GM12872 (cell line): Measurements from ENCODE around the gene ACAP1.

Experiments
- TF ChIP-seq, protein P1 (sequence below): IDR thresholded peaks from 3 replicates; pipeline ENCODE4 v1.5.1; 2011; ENCODE audit warnings: low read depth, mild to moderate bottlenecking, low read length, moderate library complexity; ENCODE audit not compliant: insufficient read depth

ACAP1 gene

DNA sequence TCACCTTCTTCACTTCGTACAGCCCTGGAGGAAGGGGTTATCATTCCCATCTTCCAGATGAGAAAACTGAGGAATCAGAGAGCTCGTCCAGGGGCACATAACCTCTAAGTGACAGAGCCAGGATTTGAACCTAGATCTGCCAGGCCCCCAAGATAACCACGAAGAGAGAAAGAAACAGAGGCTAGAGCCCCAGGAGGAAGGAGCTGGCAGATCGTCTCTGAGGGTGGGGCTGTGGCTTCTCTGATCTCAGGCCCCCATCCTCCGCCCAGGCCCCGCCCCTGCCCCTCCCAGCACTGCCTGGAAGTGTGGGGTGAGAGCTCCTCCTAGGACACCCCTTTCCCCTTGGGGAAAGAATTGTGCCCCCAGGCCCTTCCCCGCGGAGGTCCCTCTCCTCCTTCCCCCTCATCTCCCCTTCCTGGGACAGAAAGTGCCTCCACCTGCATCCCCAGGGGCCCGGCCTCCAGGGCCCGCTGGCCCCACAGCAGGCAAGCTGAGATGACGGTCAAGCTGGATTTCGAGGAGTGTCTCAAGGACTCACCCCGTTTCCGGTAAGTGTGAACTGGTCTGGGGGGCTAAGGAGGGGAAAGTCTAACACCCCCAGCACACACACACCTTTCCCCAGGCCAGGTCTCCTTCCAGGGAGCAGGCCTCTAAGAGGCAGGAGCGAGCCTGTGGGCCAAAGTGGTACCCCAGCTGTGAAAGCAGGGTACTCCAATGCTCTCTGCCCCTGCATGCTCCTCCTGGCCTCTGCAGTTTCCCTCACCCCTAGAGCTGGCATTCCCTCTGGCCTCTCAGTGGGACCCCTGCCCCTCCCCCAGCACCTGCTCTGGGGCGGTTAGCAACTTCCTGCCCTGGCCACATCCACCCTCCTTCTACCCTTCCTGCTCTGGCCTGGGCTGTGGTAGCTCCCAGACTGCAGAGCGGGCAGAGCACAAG lies at the start of gene ACAP1:
Gene ACAP1 (plus strand): TSS at position 290 of the 936 bp plus-strand sequence. CDS start 206 bp downstream, at position 496.
- TF ChIP-seq, protein P1, sequence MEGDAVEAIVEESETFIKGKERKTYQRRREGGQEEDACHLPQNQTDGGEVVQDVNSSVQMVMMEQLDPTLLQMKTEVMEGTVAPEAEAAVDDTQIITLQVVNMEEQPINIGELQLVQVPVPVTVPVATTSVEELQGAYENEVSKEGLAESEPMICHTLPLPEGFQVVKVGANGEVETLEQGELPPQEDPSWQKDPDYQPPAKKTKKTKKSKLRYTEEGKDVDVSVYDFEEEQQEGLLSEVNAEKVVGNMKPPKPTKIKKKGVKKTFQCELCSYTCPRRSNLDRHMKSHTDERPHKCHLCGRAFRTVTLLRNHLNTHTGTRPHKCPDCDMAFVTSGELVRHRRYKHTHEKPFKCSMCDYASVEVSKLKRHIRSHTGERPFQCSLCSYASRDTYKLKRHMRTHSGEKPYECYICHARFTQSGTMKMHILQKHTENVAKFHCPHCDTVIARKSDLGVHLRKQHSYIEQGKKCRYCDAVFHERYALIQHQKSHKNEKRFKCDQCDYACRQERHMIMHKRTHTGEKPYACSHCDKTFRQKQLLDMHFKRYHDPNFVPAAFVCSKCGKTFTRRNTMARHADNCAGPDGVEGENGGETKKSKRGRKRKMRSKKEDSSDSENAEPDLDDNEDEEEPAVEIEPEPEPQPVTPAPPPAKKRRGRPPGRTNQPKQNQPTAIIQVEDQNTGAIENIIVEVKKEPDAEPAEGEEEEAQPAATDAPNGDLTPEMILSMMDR = no peak

GRCh38 chr17:7289256-7290032 lies 46.9 kb upstream of the ACAP1 start:
- TF ChIP-seq, protein P1 = no peak

- TF ChIP-seq, protein P1 = no peak
Observed at GRCh38 chr17:7290166-7290565, 46.2 kb upstream of the ACAP1 start.

DNA sequence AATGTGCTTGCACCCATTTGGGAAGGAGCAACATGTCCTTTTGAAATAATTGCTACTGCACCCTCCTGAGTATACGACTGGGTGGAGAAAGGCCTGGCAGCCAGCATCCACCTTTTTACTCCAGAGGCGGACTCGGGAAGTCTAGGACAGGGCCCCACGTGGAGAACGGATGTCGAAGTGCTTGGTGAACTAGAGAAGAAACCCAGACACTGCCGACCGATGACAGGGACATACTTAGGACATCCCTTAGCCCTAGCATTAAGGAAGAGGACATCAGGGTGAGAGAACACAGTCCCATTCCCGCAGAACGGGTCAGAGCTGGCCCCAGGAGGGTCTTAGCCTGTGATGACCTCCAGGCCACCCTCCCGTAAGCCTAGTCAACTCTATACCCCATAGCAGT lies 45.6 kb upstream of the ACAP1 start:
- TF ChIP-seq, protein P1 = no peak

DNA sequence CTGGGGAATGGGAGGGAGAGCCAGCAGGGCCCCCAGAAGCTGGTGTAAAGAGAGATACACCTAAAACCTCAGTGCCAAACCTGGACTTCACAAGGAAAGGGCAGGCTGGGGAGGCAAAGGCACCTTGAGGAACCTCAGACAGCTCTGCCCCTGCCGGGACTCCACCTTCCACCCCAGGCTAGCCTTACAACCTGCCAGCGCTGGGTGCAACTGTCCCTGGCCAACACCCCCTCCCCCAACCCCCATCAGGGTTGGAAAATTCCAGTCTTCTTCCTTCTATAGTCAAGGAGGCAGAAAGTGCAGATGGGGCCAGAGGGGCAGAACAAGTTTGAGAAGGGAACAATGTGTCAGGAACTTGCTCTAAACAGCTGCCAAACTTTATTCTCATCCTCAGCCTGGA lies 44.1 kb upstream of the ACAP1 start:
- TF ChIP-seq, protein P1 = no peak

DNA sequence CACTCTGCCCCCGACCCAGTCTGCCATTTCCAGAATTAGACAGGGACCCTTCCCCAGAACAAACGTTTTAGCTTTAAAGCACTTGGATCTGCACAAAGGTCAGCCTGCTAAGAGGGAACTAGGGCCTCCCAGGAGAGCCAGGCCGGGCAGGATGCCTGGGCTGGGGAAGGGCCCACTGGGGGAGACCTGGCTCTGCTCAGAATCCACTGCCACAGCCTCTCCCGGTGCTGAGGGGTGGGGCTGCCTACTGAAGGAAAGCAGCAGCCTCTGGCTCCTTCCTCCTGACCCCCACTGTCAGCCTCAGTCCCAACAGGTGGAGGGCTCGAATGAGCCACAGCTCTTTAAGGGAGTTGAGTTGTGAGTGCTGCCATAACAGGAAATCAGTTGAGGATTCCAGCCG lies 43.6 kb upstream of the ACAP1 start:
- TF ChIP-seq, protein P1 = no peak

- TF ChIP-seq, protein P1 = no peak
Observed at GRCh38 chr17:7293159-7293558, 43.2 kb upstream of the ACAP1 start.
